ENCODE results near the gene AUNIP. TPM values are rescaled to one million over a fixed set of nuclear protein-coding genes. Genes with fewer than 3 reads are reported as not detected.

AUNIP gene
- total RNA-seq, 1 experiment from 2014 or later: 12.1 TPM

GRCh38 chr1:25828491-25828890 is 30.8 kb downstream of the AUNIP start:
- Histone ChIP-seq H3K4me1 (ENCODE audit: control insufficient read depth in 1 of 2, insufficient read depth in 2 of 2, low read length in 2 of 2) (no peaks in the 10 kb centered on the region), H3K79me2 (ENCODE audit: insufficient read depth, low read length) (peaks cover 28% of the 10 kb centered on the region; the same call in 1 of the 2 replicates), H3K9me2 (ENCODE audit: insufficient read depth) (no peaks in the 10 kb centered on the region), H4K20me1 (ENCODE audit: insufficient read depth) (no peaks in the 10 kb centered on the region; the same call in 1 of the 2 replicates), H3K27ac (ENCODE audit: low read depth, low read length) (no peak overlapping the region), H3K9ac (ENCODE audit: low read length) (no peak overlapping the region), H3K36me3 (ENCODE audit: control insufficient read depth in 1 of 2, insufficient read depth in 2 of 2, low read length in 2 of 2) (peaks cover 41 to 50% of the 10 kb centered on the region in 2 experiments), H3K27me3 (ENCODE audit: insufficient read depth, low read length) (no peaks in the 10 kb centered on the region), H3K4me3 (replicated peaks in 1 of 2; ENCODE audit: low read depth in 1 of 2, low read length in 2 of 2) (no peak overlapping the region), H2AFZ (ENCODE audit: low read depth, low read length, poor library complexity, severe bottlenecking) (no peak overlapping the region), H3K9me3 (ENCODE audit: control insufficient read depth in 1 of 2, insufficient read depth in 1 of 2, low read depth in 1 of 2, low read length in 2 of 2) (no peaks in the 10 kb centered on the region), H3K4me2 (ENCODE audit: low read length) (no peak overlapping the region)
- ATAC-seq (no peak), DNase-seq (ENCODE audit: low read depth, low spot score) (no peak)
- intact Hi-C loops (cut with micrococcal nuclease): no loop called here
- RAD21 ChIA-PET (ENCODE audit: low non-redundant PET in 1 of 2, low total read pairs in 2 of 2, uncharacterized antibody in 2 of 2, unreplicated experiment in 2 of 2): no interaction called here
- TF ChIP-seq, protein P1, sequence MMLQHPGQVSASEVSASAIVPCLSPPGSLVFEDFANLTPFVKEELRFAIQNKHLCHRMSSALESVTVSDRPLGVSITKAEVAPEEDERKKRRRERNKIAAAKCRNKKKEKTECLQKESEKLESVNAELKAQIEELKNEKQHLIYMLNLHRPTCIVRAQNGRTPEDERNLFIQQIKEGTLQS (IDR thresholded peaks at IDR 0.05): no peak
- no peak for TF ChIP-seq ELF1 (IDR thresholded peaks at IDR 0.05; ENCODE audit: borderline replicate concordance, low read depth)
- no peak for TF ChIP-seq CTCF (IDR thresholded peaks at IDR 0.05 in 2 of 3, conservative IDR thresholded peaks at IDR 0.05 in 1 of 3; ENCODE audit: borderline replicate concordance in 1 of 3, insufficient read depth in 1 of 3, low read depth in 2 of 3, low read length in 2 of 3)
- no peak for TF ChIP-seq ZFX (IDR thresholded peaks at IDR 0.05)
- no peak for TF ChIP-seq FOSL1 (IDR thresholded peaks at IDR 0.05; ENCODE audit: low read depth)
- no peak for TF ChIP-seq POLR2AphosphoS5 (IDR thresholded peaks at IDR 0.05; ENCODE audit: low read depth, low read length)
- TF ChIP-seq EZH2phosphoT487 (IDR thresholded peaks at IDR 0.05; ENCODE audit: borderline replicate concordance): no peak
- no peak for TF ChIP-seq REST (IDR thresholded peaks at IDR 0.05; ENCODE audit: low read depth)
- no peak for TF ChIP-seq SRF (IDR thresholded peaks at IDR 0.05; ENCODE audit: low read depth)
- TF ChIP-seq EZH2 (IDR thresholded peaks at IDR 0.05): no peak
- TF ChIP-seq CBX3 (IDR thresholded peaks at IDR 0.05; ENCODE audit: low read depth): no peak
- TF ChIP-seq ZNF274 (IDR thresholded peaks at IDR 0.05; ENCODE audit: low read depth, low read length): no peak
- no peak for TF ChIP-seq YY1 (IDR thresholded peaks at IDR 0.05; ENCODE audit: extremely low read depth, insufficient replicate concordance, low read depth, low read length)
- TF ChIP-seq JUND (IDR thresholded peaks at IDR 0.05): no peak
- POLR2A ChIA-PET: no interaction called here
- BruUV-seq (replicated peaks): no TSS peak
- CTCF ChIA-PET: no interaction called here

Measured in HCT116 (cell line).